Prostate gland (tissue), 2 donors: ENCODE results near the gene TOP1.

Source experiments
- POLR2A ChIP-seq: fragments of 450-650 bp; IDR thresholded peaks from one replicate; pipeline ENCODE4 v1.6.1; 2016; ENCODE audit warnings: antibody characterized with exemption, mild to moderate bottlenecking
- POLR2AphosphoS5 ChIP-seq: sonication (generic); formaldehyde crosslinking; IDR thresholded peaks from one replicate; pipeline ENCODE4 v1.6.1; 2017; ENCODE audit warnings: antibody characterized with exemption
- TF ChIP-seq, protein P1 (sequence below), 4 experiments: fragments of 200-600 bp in 2 of 4; fragments of 450-650 bp in 2 of 4; sonication (generic) in 2 of 4; IDR thresholded peaks; 1 replicate in 3 of 4; 2 replicates in 1 of 4; pipeline ENCODE4 v1.5.1; 2016 to 2019; ENCODE audit warnings: antibody characterized with exemption in 4 of 4, mild to moderate bottlenecking in 2 of 4, moderate library complexity in 2 of 4

- TF ChIP-seq, protein P1, sequence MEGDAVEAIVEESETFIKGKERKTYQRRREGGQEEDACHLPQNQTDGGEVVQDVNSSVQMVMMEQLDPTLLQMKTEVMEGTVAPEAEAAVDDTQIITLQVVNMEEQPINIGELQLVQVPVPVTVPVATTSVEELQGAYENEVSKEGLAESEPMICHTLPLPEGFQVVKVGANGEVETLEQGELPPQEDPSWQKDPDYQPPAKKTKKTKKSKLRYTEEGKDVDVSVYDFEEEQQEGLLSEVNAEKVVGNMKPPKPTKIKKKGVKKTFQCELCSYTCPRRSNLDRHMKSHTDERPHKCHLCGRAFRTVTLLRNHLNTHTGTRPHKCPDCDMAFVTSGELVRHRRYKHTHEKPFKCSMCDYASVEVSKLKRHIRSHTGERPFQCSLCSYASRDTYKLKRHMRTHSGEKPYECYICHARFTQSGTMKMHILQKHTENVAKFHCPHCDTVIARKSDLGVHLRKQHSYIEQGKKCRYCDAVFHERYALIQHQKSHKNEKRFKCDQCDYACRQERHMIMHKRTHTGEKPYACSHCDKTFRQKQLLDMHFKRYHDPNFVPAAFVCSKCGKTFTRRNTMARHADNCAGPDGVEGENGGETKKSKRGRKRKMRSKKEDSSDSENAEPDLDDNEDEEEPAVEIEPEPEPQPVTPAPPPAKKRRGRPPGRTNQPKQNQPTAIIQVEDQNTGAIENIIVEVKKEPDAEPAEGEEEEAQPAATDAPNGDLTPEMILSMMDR (IDR thresholded peaks at IDR 0.05), result no peak
- TF ChIP-seq POLR2AphosphoS5, result no peak
- TF ChIP-seq POLR2A, result no peak
Observed at GRCh38 chr20:41101660-41102059, 73.0 kb downstream of the TOP1 start.
